ENCODE results near the gene GABRG3. TPM values are rescaled to one million over a fixed set of nuclear protein-coding genes. Genes with fewer than 3 reads are reported as not detected.

The GABRG3 gene
- total and polyA plus RNA-seq, 7 donors: not detected

DNA sequence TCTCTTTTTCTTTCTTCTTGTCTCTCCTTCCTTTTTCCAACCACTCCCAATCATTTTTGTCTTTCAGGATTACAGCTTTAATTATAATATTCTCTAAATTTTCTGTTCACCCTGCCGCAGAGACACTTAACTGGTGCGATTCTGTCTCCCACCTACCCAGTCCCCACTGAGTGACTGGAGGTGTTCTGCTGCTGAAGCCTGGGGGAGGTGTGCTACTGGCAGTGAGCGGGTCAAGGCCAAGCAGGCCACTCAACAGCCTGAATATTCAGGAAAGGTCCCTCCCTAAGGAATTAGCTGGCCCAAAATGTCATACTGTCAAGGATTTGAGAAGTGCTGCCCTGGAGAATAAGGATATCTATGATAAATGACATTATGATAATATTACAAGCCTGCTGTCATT lies 126.5 kb downstream of the GABRG3 start:
- H3K36me3 ChIP-seq (ENCODE audit: insufficient read depth in 1 of 2, low read depth in 1 of 2): no peaks in the 10 kb centered on the region
- ATAC-seq (no peak), DNase-seq (no peak)
- TF ChIP-seq, protein P1, sequence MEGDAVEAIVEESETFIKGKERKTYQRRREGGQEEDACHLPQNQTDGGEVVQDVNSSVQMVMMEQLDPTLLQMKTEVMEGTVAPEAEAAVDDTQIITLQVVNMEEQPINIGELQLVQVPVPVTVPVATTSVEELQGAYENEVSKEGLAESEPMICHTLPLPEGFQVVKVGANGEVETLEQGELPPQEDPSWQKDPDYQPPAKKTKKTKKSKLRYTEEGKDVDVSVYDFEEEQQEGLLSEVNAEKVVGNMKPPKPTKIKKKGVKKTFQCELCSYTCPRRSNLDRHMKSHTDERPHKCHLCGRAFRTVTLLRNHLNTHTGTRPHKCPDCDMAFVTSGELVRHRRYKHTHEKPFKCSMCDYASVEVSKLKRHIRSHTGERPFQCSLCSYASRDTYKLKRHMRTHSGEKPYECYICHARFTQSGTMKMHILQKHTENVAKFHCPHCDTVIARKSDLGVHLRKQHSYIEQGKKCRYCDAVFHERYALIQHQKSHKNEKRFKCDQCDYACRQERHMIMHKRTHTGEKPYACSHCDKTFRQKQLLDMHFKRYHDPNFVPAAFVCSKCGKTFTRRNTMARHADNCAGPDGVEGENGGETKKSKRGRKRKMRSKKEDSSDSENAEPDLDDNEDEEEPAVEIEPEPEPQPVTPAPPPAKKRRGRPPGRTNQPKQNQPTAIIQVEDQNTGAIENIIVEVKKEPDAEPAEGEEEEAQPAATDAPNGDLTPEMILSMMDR (IDR thresholded peaks at IDR 0.05): no peak
- 82 to 95% (median 86%) methylated on average over 3 of the region's 3 CpGs for WGBS, 3 donors
- no peaks in the 10 kb centered on the region for H3K4me1 ChIP-seq
- intact Hi-C loops (cut with DNase I): no loop called here
- H3K9me3 ChIP-seq: no peaks in the 10 kb centered on the region
- H3K27me3 ChIP-seq (ENCODE audit: insufficient read depth in 3 of 3, low read length in 2 of 3): no peaks in the 10 kb centered on the region
- no peak overlapping the region for H3K4me3 ChIP-seq
- no peak overlapping the region for H3K27ac ChIP-seq

DNA sequence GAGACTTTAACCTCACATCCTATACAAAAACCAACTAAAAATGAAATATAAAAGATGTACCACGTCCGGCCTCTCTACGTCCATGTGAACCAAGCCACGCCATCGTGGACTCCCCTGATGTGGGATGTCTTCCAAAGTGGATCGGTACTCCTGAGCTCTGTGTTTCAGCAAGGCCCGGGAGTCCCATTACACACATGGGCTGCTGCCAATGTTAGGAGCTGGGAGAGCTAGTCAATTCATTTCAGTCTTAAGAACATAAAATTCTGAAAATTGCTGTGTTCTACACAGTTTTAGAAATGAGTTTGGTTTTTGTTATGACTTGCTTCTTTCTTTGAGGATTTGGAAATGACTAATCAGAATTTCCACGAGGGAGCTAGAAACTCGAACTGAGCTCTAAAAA lies 131.0 kb downstream of the GABRG3 start:
- intact Hi-C loops (cut with DNase I): loop anchor here in 1 of 2 donors (5.0 kb wide), 1 partner anchor 900 kb away; no protein-coding TSS in a partner anchor
- TF ChIP-seq, protein P1 (IDR thresholded peaks at IDR 0.05): no peak
- Histone ChIP-seq H3K27ac (no peak overlapping the region), H3K4me3 (no peak overlapping the region), H3K4me1 (no peaks in the 10 kb centered on the region), H3K9me3 (no peaks in the 10 kb centered on the region), H3K36me3 (ENCODE audit: insufficient read depth in 1 of 2, low read depth in 1 of 2) (no peaks in the 10 kb centered on the region), H3K27me3 (ENCODE audit: insufficient read depth in 3 of 3, low read length in 2 of 3) (no peaks in the 10 kb centered on the region)
- WGBS, 3 donors: 71 to 75% (median 73%) methylated on average over 9 of the region's 9 CpGs
- no peak for ATAC-seq
- DNase-seq: no peak

DNA sequence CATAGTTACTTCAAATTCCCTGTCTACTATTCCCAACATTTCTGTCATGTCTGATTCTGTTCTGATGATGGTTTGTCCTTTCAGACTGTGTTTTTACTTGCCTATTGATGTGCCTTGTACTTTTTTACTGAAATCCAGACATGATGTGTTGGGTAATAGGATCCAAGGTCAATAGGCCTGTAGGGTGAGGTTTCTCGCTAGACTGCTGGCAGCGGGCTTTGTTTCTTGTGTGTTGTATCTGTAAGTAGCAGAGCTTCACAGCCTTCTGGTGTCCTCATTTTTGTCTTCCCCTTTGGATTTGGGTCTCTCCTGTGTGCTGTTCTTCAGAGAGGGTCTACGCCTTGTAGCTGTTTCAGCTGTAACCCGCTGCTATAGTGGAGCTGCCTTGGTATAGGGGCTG lies 140.3 kb downstream of the GABRG3 start:
- intact Hi-C loops (cut with DNase I): no loop called here
- H3K27ac ChIP-seq: no peak overlapping the region
- H3K4me1 ChIP-seq: no peaks in the 10 kb centered on the region
- H3K9me3 ChIP-seq: no peaks in the 10 kb centered on the region
- ATAC-seq: no peak
- H3K27me3 ChIP-seq (ENCODE audit: insufficient read depth in 3 of 3, low read length in 2 of 3): peaks cover 0 to 2% (median 0%) of the 10 kb centered on the region in 3 donors
- H3K36me3 ChIP-seq (ENCODE audit: insufficient read depth in 1 of 2, low read depth in 1 of 2): no peaks in the 10 kb centered on the region
- DNase-seq: no peak
- H3K4me3 ChIP-seq: no peak overlapping the region
- TF ChIP-seq, protein P1 (IDR thresholded peaks at IDR 0.05): no peak
- 90 to 92% (median 90%) methylated on average over 4 of the region's 4 CpGs for WGBS, 3 donors

DNA sequence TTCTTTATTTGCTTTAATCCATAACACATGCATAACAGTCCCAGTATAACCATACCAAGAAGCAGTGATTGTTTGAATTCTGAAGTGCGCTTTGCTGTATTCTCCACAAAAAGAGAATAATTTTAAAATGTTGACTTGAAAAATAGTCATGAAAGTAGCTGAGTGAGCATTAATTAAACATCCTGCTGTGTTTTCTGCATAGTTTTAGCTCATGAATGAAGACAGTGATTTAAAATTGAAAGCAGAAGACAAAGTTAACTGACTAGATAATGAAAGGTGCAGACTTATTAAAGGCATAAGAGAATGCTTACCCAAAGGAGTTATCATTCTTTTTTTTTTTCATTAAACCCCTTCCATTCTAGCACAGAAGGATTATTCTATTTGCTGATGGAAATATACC lies 143.5 kb downstream of the GABRG3 start:
- H3K27me3 ChIP-seq (ENCODE audit: insufficient read depth in 3 of 3, low read length in 2 of 3): peaks cover 0 to 2% (median 0%) of the 10 kb centered on the region in 3 donors
- no peaks in the 10 kb centered on the region for H3K4me1 ChIP-seq
- 91 to 98% (median 93%) methylated on average over 1 of the region's 1 CpG for WGBS, 3 donors
- H3K27ac ChIP-seq: no peak overlapping the region
- DNase-seq (no peak), ATAC-seq (no peak)
- no peaks in the 10 kb centered on the region for H3K36me3 ChIP-seq (ENCODE audit: insufficient read depth in 1 of 2, low read depth in 1 of 2)
- no peaks in the 10 kb centered on the region for H3K9me3 ChIP-seq
- no peak overlapping the region for H3K4me3 ChIP-seq
- TF ChIP-seq, protein P1 (IDR thresholded peaks at IDR 0.05): no peak
- intact Hi-C loops (cut with DNase I): no loop called here

DNA sequence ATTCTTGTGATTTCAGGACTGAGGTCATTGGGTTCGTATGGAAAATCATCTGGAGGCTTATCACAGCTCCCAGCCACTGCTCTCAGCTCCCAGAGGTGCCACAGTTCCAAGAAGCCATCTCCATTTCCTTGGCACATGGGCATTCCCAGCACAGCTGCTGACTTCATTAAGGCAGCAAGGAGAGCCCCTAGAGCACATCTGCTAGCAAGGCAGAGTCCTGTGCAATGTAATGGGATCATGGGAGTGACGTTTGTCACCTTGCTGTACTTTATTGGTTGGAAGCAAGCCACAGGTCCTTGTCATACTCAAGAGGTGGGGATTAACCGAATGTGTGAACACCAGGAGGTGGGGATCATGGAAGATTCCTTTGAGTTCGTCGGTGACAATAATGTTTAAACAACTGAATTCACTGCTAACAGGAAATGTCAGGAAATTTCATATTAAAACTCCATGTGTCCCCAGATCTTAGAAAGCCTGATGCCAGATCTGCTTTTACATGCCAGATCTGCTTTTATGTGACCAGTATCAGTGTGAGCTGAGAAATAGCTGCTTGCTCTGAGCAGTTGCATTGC lies 148.8 kb downstream of the GABRG3 start:
- Histone ChIP-seq H3K27me3 (ENCODE audit: insufficient read depth in 3 of 3, low read length in 2 of 3) (no peaks in the 10 kb centered on the region), H3K4me1 (no peaks in the 10 kb centered on the region), H3K9me3 (no peaks in the 10 kb centered on the region), H3K4me3 (no peak overlapping the region), H3K36me3 (ENCODE audit: insufficient read depth in 1 of 2, low read depth in 1 of 2) (no peaks in the 10 kb centered on the region), H3K27ac (no peak overlapping the region)
- intact Hi-C loops (cut with DNase I): no loop called here
- ATAC-seq: no peak
- 46 to 48% (median 47%) methylated on average over 5 of the region's 5 CpGs for WGBS, 3 donors
- no peak for DNase-seq
- TF ChIP-seq, protein P1 (IDR thresholded peaks at IDR 0.05): no peak

Measured in psoas muscle (tissue), 8 donors.